Nephron progenitor cell (in vitro differentiated cells): Measurements from ENCODE around the gene EXOC7.

Experiments used
- DNase-seq: peaks from one replicate; pipeline ENCODE4 v3.0.0; 2021
- H3K27ac Mint-ChIP-seq: 2 replicates; pipeline ENCODE4 v1.8.0; 2021; ENCODE audit warnings: mild to moderate bottlenecking, moderate library complexity, mixed read lengths
- H3K27me3 Mint-ChIP-seq: 2 replicates; pipeline ENCODE4 v1.8.0; 2021; ENCODE audit warnings: mild to moderate bottlenecking, low read depth, mixed read lengths; ENCODE audit not compliant: poor library complexity
- H3K36me3 Mint-ChIP-seq: 2 replicates; pipeline ENCODE4 v1.8.0; 2021; ENCODE audit warnings: low read depth, mixed read lengths
- H3K4me1 Mint-ChIP-seq: 2 replicates; pipeline ENCODE4 v1.8.0; 2021; ENCODE audit warnings: mixed read lengths
- H3K4me3 Mint-ChIP-seq: 2 replicates; pipeline ENCODE4 v1.8.0; 2021; ENCODE audit warnings: mild to moderate bottlenecking, moderate library complexity, mixed read lengths
- H3K9me3 Mint-ChIP-seq: 2 replicates; pipeline ENCODE4 v1.8.0; 2021; ENCODE audit warnings: mild to moderate bottlenecking, moderate library complexity, mixed read lengths
- CTCF ChIP-seq: fragments of 200-600 bp; sonication (generic); IDR thresholded peaks from 2 replicates; pipeline ENCODE4 v1.5.0; 2021; ENCODE audit warnings: antibody characterized with exemption

The EXOC7 gene

GRCh38 chr17:76102944-76103273, 678 bp downstream of the EXOC7 start:
- peak overlapping the region; percentile 92 for H3K4me3 Mint-ChIP-seq
- peaks cover 3% of the 10 kb centered on the region for H3K27me3 Mint-ChIP-seq
- DNase-seq = no peak
- no peak for TF ChIP-seq CTCF
- H3K36me3 Mint-ChIP-seq = peaks cover 37% of the 10 kb centered on the region
- peak overlapping the region; percentile 5 for H3K27ac Mint-ChIP-seq
- peaks cover 12% of the 10 kb centered on the region for H3K4me1 Mint-ChIP-seq
- H3K9me3 Mint-ChIP-seq = no peaks in the 10 kb centered on the region

- Mint-ChIP-seq H3K4me3 (no peak overlapping the region), H3K4me1 (peaks cover 3% of the 10 kb centered on the region), H3K27ac (no peak overlapping the region), H3K36me3 (peaks cover 69% of the 10 kb centered on the region), H3K27me3 (no peaks in the 10 kb centered on the region), H3K9me3 (no peaks in the 10 kb centered on the region)
- no peak for TF ChIP-seq CTCF
- no peak for DNase-seq
These were observed 5.8 kb downstream of the EXOC7 start for GRCh38 chr17:76097716-76098295.

DNA sequence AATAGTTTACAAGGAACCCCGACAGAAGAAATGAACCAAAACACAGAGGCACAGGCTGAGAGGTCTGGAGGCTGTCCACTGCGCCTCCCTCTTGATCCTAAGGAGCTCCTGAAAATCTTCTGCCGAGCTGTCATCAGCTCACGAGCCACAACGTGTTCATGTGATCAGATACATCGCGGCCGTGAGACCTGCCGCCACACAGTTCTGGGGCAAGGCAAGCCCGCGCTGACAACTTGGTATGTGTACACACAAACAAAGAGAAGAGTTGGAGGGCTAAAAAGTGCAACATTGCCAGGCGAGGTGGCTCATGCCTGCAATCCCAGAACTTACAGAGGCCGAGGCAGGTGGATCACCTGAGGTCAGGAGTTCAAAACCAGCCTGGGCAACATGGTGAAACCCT, 7.6 kb downstream of the EXOC7 start:
- Mint-ChIP-seq H3K4me3 (no peak overlapping the region), H3K27me3 (no peaks in the 10 kb centered on the region), H3K36me3 (peaks cover 60% of the 10 kb centered on the region), H3K4me1 (no peaks in the 10 kb centered on the region), H3K9me3 (no peaks in the 10 kb centered on the region), H3K27ac (no peak overlapping the region)
- no peak for DNase-seq
- no peak for TF ChIP-seq CTCF

DNA sequence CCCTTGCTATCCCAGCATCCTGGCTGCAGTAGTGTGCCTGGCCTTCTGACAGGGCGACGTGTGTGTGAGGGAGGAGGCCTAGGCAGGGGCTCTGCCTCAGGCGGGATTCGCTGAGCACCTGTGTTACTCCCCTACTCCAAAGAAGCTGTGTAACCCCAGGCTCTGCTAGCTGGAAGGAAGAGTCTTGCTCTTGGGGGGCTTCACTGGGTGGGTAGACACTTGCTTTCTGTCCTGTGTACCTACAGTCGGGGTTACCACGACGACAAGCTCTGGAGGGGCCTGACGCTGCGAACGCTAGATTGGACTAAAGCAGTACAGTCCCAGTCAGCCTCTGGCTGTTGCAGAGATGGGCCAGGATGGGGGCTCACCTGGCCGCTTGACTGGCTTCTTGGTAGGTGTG, 9.5 kb downstream of the EXOC7 start:
- no peaks in the 10 kb centered on the region for H3K27me3 Mint-ChIP-seq
- DNase-seq = no peak
- no peak for TF ChIP-seq CTCF
- H3K4me1 Mint-ChIP-seq = no peaks in the 10 kb centered on the region
- no peak overlapping the region for H3K4me3 Mint-ChIP-seq
- peaks cover 48% of the 10 kb centered on the region for H3K36me3 Mint-ChIP-seq
- no peak overlapping the region for H3K27ac Mint-ChIP-seq
- no peaks in the 10 kb centered on the region for H3K9me3 Mint-ChIP-seq

- no peak overlapping the region for H3K27ac Mint-ChIP-seq
- H3K9me3 Mint-ChIP-seq = no peaks in the 10 kb centered on the region
- TF ChIP-seq CTCF = no peak
- H3K4me1 Mint-ChIP-seq = no peaks in the 10 kb centered on the region
- H3K4me3 Mint-ChIP-seq = no peak overlapping the region
- peaks cover 45% of the 10 kb centered on the region for H3K36me3 Mint-ChIP-seq
- no peaks in the 10 kb centered on the region for H3K27me3 Mint-ChIP-seq
- DNase-seq = no peak
These were observed 10.8 kb downstream of the EXOC7 start for GRCh38 chr17:76092526-76093413.
